Uterus (tissue), 2 donors: ENCODE data around the gene RASSF10.

Experiments
- POLR2A ChIP-seq, 2 donors: fragments of 450-650 bp; IDR thresholded peaks; one replicate each; pipeline ENCODE4 v1.6.1; 2016; ENCODE audit warnings: antibody characterized with exemption in 2 of 2, mild to moderate bottlenecking in 1 of 2, moderate library complexity in 1 of 2
- TF ChIP-seq, protein P1 (sequence below), 4 experiments: fragments of 200-600 bp in 2 of 4; fragments of 450-650 bp in 2 of 4; sonication (generic) in 2 of 4; IDR thresholded peaks; one replicate each; pipeline ENCODE4 v1.5.1; 2016 to 2019; ENCODE audit warnings: antibody characterized with exemption in 4 of 4, mild to moderate bottlenecking in 2 of 4, moderate library complexity in 1 of 4

DNA sequence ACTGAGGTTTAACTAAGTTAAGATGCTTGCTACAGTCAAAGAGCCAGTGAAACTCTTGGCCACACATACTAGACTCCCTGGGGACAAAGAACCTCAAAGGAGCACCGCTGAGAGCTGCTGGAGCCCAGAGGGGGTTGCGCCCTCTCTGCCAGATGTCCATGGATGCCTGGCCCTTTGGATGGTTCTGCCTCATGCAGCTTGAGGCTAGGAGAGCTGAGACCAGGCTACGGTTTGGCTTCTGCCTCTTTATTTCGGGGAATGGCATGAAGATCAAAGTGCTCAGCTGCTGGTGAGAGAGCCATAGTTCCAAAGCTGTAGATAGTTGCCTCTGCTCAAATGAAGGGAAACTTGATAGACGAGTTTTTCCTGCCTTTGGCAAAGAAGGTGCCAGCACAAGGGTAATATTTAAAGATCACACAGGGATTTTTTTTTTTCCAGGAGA is 43.0 kb downstream of the RASSF10 start:
- TF ChIP-seq, protein P1, sequence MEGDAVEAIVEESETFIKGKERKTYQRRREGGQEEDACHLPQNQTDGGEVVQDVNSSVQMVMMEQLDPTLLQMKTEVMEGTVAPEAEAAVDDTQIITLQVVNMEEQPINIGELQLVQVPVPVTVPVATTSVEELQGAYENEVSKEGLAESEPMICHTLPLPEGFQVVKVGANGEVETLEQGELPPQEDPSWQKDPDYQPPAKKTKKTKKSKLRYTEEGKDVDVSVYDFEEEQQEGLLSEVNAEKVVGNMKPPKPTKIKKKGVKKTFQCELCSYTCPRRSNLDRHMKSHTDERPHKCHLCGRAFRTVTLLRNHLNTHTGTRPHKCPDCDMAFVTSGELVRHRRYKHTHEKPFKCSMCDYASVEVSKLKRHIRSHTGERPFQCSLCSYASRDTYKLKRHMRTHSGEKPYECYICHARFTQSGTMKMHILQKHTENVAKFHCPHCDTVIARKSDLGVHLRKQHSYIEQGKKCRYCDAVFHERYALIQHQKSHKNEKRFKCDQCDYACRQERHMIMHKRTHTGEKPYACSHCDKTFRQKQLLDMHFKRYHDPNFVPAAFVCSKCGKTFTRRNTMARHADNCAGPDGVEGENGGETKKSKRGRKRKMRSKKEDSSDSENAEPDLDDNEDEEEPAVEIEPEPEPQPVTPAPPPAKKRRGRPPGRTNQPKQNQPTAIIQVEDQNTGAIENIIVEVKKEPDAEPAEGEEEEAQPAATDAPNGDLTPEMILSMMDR (IDR thresholded peaks at IDR 0.05): no peak
- no peak for TF ChIP-seq POLR2A (IDR thresholded peaks at IDR 0.05)
